Suprapubic skin (tissue), 4 donors: Measurements from ENCODE around the gene TMC3. TPM values are rescaled to one million over a fixed set of nuclear protein-coding genes. Genes with fewer than 3 reads are reported as not detected.
A peak's percentile ranks its signal among the peaks of the same experiment; 100 is the strongest.

Source experiments
- DNase-seq, 2 donors: peaks; one replicate each; pipeline ENCODE4 v3.0.0-alpha.2; 2019; ENCODE audit warnings: low spot score in 2 of 2
- H3K27ac ChIP-seq: fragments of 200-600 bp; sonication (generic); one replicate; pipeline ENCODE4 v1.5.1; 2019
- H3K27me3 ChIP-seq: fragments of 200-600 bp; sonication (generic); one replicate; pipeline ENCODE4 v1.5.1; 2019
- H3K36me3 ChIP-seq: fragments of 200-600 bp; sonication (generic); one replicate; pipeline ENCODE4 v1.5.1; 2019
- H3K4me1 ChIP-seq: fragments of 200-600 bp; sonication (generic); one replicate; pipeline ENCODE4 v1.5.1; 2019
- H3K4me3 ChIP-seq: fragments of 200-600 bp; sonication (generic); one replicate; pipeline ENCODE4 v1.5.1; 2019; ENCODE audit warnings: mild to moderate bottlenecking
- H3K9me3 ChIP-seq: fragments of 200-600 bp; sonication (generic); one replicate; pipeline ENCODE4 v1.5.1; 2019
- CTCF ChIP-seq, 2 donors: fragments of 200-600 bp in 1 of 2; fragments of 450-650 bp in 1 of 2; sonication (generic) in 1 of 2; IDR thresholded peaks; one replicate each; pipeline ENCODE4 v1.5.1; 2016 to 2019; ENCODE audit warnings: antibody characterized with exemption in 2 of 2, mild to moderate bottlenecking in 1 of 2, moderate library complexity in 1 of 2
- EP300 ChIP-seq: sonication (generic); formaldehyde crosslinking; IDR thresholded peaks from one replicate; pipeline ENCODE4 v1.6.1; 2017; ENCODE audit warnings: antibody characterized with exemption
- POLR2A ChIP-seq, 2 donors: fragments of 450-650 bp; IDR thresholded peaks; one replicate each; pipeline ENCODE4 v1.6.1; 2017; ENCODE audit warnings: antibody characterized with exemption in 2 of 2, mild to moderate bottlenecking in 2 of 2, moderate library complexity in 2 of 2
- POLR2AphosphoS5 ChIP-seq, 3 donors: sonication (generic); formaldehyde crosslinking; IDR thresholded peaks; one replicate each; pipeline ENCODE4 v1.6.1; 2017; ENCODE audit warnings: antibody characterized with exemption in 3 of 3
- WGBS: methylation state at CpG from one replicate; pipeline ENCODE4 v1.1.5; 2018; 5-methylcytosine and 5-hydroxymethylcytosine counted together
- total RNA-seq, 4 donors: library from RNA; depleted of rRNA; stranded (reverse); fragments of >200 nt; gene quantifications; one replicate each; pipeline ENCODE4 v1.1.0, GENCODE V29; 2016

TMC3 gene
- total RNA-seq, 4 donors from 2014 or later: 0.16 TPM; not detected in 3

- DNase-seq: no peak
- H3K36me3 ChIP-seq: no peaks in the 10 kb centered on the region
- WGBS: over 99% methylated on average over 21 of the region's 32 CpGs
Observed at GRCh38 chr15:81413851-81414250, 39.8 kb upstream of the TMC3 start.

GRCh38 chr15:81411969-81412633 lies 38.1 kb upstream of the TMC3 start:
- no peak overlapping the region for H3K4me3 ChIP-seq
- DNase-seq: no peak
- 64% methylated on average over 5 of the region's 5 CpGs for WGBS
- H3K27me3 ChIP-seq: peaks cover 3% of the 10 kb centered on the region
- H3K4me1 ChIP-seq: peaks cover 15% of the 10 kb centered on the region
- no peaks in the 10 kb centered on the region for H3K9me3 ChIP-seq
- TF ChIP-seq POLR2AphosphoS5 (IDR thresholded peaks at IDR 0.05) (no peak), EP300 (no peak), POLR2A (IDR thresholded peaks at IDR 0.05) (no peak), CTCF (IDR thresholded peaks at IDR 0.05) (no peak)
- no peaks in the 10 kb centered on the region for H3K36me3 ChIP-seq
- H3K27ac ChIP-seq: no peak overlapping the region

More at GRCh38 chr15:81413851-81414250, 39.8 kb upstream of the TMC3 start:
- Histone ChIP-seq H3K4me1 (peaks cover 15% of the 10 kb centered on the region), H3K4me3 (no peak overlapping the region), H3K27ac (no peak overlapping the region), H3K27me3 (peaks cover 3% of the 10 kb centered on the region), H3K9me3 (no peaks in the 10 kb centered on the region)
- no peak for TF ChIP-seq POLR2A (IDR thresholded peaks at IDR 0.05)
- no peak for TF ChIP-seq EP300
- TF ChIP-seq CTCF (IDR thresholded peaks at IDR 0.05): no peak
- no peak for TF ChIP-seq POLR2AphosphoS5 (IDR thresholded peaks at IDR 0.05)

- Histone ChIP-seq H3K4me3 (no peak overlapping the region), H3K27me3 (peaks cover 3% of the 10 kb centered on the region), H3K27ac (no peak overlapping the region), H3K4me1 (peaks cover 15% of the 10 kb centered on the region), H3K9me3 (no peaks in the 10 kb centered on the region), H3K36me3 (no peaks in the 10 kb centered on the region)
- DNase-seq: no peak
- WGBS: 48% methylated on average over 2 of the region's 2 CpGs
- TF ChIP-seq POLR2AphosphoS5 (IDR thresholded peaks at IDR 0.05) (no peak), CTCF (IDR thresholded peaks at IDR 0.05) (no peak), EP300 (no peak), POLR2A (IDR thresholded peaks at IDR 0.05) (no peak)
Observed at GRCh38 chr15:81411051-81411450, 37.0 kb upstream of the TMC3 start.

GRCh38 chr15:81410318-81410753 lies 36.3 kb upstream of the TMC3 start:
- 0% methylated on average over 4 of the region's 4 CpGs for WGBS
- H3K27ac ChIP-seq: no peak overlapping the region

More at GRCh38 chr15:81410318-81410753, 36.3 kb upstream of the TMC3 start:
- no peaks in the 10 kb centered on the region for H3K9me3 ChIP-seq
- DNase-seq: peak; percentile 77 to 84
- H3K4me1 ChIP-seq: peaks cover 15% of the 10 kb centered on the region
- H3K4me3 ChIP-seq: no peak overlapping the region
- TF ChIP-seq EP300 (no peak), POLR2A (IDR thresholded peaks at IDR 0.05) (no peak), CTCF (IDR thresholded peaks at IDR 0.05) (peak; percentile 19 to 51), POLR2AphosphoS5 (IDR thresholded peaks at IDR 0.05) (peak in 2 of 3 donors; percentile 55 to 72)
- peaks cover 3% of the 10 kb centered on the region for H3K27me3 ChIP-seq
- H3K36me3 ChIP-seq: no peaks in the 10 kb centered on the region
